NB4 (cell line): Measurements from ENCODE around the gene MEF2A.

Experiments
- DNase-seq: peaks from one replicate; pipeline ENCODE4 v3.0.0; 2010; ENCODE audit warnings: low read depth
- H3K4me3 ChIP-seq: one replicate; pipeline ENCODE4 v1.5.1; 2011; ENCODE audit warnings: mild to moderate bottlenecking, low read depth, low read length, moderate library complexity
- MYC ChIP-seq: IDR thresholded peaks from 2 replicates; pipeline ENCODE4 v1.6.1; 2011; ENCODE audit warnings: low read depth, low read length
- POLR2A ChIP-seq: IDR thresholded peaks from 2 replicates; pipeline ENCODE4 v1.6.1; 2011; ENCODE audit warnings: mild to moderate bottlenecking; ENCODE audit not compliant: insufficient read length; ENCODE audit errors: extremely low read depth
- TF ChIP-seq, protein P1 (sequence below): IDR thresholded peaks from one replicate; pipeline ENCODE4 v1.5.1; 2012; ENCODE audit warnings: low read depth, low read length
- TF ChIP-seq, protein P2 (sequence below): IDR thresholded peaks from 2 replicates; pipeline ENCODE4 v1.6.1; 2011; ENCODE audit warnings: low read depth, low read length

Gene MEF2A

DNA sequence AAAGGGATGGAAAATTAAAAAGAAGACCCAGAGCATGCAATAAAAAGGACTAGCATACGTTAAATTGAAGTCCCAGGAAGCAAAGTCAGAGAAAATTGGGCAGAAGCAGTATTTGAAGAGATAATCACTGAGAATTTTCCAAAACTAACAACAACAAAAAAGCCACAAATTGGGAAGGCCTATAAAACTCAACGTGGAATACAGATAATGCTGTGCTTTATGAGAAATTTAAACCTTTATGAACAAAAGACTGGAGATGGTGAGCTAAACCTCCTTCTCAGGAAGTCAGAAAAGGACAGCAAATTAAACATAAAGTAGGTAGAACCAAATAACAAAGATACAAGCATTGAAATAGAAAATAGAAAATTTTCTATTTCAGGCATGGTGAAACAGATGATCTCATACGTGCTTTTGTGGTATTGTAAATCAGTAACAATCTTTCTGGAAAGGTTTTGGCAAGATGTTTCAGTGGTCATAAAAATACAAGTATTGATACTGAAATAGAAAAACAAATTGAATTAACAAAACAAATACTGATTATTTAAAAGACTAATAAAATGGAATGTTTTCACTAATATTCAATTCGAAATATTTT is 111.9 kb downstream of the MEF2A start:
- TF ChIP-seq, protein P1, sequence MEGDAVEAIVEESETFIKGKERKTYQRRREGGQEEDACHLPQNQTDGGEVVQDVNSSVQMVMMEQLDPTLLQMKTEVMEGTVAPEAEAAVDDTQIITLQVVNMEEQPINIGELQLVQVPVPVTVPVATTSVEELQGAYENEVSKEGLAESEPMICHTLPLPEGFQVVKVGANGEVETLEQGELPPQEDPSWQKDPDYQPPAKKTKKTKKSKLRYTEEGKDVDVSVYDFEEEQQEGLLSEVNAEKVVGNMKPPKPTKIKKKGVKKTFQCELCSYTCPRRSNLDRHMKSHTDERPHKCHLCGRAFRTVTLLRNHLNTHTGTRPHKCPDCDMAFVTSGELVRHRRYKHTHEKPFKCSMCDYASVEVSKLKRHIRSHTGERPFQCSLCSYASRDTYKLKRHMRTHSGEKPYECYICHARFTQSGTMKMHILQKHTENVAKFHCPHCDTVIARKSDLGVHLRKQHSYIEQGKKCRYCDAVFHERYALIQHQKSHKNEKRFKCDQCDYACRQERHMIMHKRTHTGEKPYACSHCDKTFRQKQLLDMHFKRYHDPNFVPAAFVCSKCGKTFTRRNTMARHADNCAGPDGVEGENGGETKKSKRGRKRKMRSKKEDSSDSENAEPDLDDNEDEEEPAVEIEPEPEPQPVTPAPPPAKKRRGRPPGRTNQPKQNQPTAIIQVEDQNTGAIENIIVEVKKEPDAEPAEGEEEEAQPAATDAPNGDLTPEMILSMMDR: no peak
- TF ChIP-seq, protein P2, sequence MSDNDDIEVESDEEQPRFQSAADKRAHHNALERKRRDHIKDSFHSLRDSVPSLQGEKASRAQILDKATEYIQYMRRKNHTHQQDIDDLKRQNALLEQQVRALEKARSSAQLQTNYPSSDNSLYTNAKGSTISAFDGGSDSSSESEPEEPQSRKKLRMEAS: no peak
- TF ChIP-seq MYC (no peak), POLR2A (no peak)
- no peak for DNase-seq
- H3K4me3 ChIP-seq: no peak overlapping the region

DNA sequence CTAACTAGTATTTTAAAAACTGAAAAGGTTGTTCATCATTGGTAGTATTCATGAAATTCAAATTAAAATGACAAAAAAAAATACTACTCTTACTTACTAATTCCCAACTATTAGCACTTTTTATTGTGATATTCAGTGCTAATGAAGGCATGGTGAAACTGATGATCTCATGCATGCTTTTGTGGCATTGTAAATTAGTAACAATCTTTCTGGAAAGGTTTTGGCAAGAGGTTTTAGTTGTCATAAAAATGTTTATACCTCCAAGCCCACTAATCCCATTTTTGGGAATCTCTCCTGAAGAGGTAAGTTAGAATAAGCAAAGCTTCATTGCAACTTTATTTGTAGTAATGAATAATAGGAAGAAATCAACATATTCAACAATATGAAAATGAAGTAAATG is 114.5 kb downstream of the MEF2A start:
- no peak for DNase-seq
- H3K4me3 ChIP-seq: no peak overlapping the region
- no peak for TF ChIP-seq POLR2A
- TF ChIP-seq, protein P1: no peak
- TF ChIP-seq MYC: no peak
- TF ChIP-seq, protein P2: no peak

DNA sequence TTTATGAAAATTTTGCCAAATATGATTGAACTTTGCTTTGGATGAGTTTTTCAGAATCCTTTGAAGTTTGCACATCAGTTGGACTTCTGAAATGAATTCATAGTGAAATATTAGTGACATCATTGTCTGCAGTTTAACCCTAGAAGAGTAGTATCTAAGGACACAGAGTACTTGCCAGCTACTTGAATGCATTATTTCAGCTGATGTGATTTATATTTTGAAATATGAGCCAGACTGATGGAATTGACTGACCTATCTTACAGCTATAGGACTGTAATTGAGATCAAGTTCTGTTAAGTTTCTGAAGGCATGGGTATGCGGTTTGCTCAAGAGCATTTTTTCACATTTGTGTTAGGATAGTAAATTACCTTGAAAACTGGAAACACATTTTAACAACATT is 116.2 kb downstream of the MEF2A start:
- no peak for TF ChIP-seq POLR2A
- no peak for TF ChIP-seq MYC
- TF ChIP-seq, protein P1: no peak
- TF ChIP-seq, protein P2: no peak
- DNase-seq: no peak
- H3K4me3 ChIP-seq: no peak overlapping the region

DNA sequence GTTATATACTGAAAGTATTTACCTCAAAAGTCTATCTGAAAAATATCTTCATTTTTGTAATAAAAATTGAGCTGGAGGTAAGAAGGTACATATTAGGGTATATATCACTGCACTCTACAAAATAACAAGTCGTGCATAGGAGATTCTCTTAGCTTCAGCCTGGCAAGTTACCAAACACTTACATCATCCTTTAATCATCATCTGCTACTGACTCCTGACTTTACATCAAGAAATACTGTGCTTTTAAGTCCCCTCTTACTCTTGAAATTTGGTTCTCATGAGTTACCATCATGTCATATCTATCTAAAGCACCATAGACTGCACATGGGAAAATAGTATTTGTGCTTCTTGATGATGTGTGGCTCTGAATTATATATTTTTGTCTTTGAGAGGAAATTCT is 116.7 kb downstream of the MEF2A start:
- H3K4me3 ChIP-seq: no peak overlapping the region
- no peak for DNase-seq
- TF ChIP-seq MYC (no peak), POLR2A (no peak)
- TF ChIP-seq, protein P1: no peak
- TF ChIP-seq, protein P2: no peak

DNA sequence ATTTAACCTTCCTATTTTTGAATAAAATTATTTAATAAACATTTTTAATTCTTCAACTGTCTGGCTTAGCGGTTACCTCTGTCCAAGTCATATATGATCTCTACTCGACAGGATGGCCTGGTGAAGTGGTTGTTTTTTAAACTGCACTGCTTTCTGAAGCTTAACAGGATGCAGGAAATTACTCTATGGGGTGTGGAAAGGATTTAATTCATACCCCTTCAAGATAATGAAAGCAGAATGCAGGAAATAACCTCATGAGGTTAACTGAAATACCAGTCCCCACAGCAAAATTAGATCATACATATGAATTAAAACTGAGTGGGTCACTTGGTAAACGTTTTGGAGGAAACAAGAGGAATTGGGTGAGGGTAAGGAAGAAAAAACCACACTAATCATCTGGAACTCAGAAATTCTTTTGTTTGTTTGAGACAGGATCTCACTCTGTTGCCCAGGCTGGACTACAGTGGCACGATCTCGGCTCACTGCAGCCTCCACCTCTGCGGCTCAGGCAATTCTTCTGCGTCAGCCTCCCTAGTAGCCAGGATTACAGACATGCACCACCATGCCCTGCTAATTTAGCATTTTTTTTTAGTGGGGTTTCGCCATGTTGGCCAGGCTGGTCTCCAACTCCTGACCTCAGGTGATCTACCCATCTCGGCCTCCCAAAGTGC is 117.4 kb downstream of the MEF2A start:
- no peak for DNase-seq
- no peak overlapping the region for H3K4me3 ChIP-seq
- TF ChIP-seq POLR2A (no peak), MYC (no peak)
- TF ChIP-seq, protein P2: no peak
- TF ChIP-seq, protein P1: no peak
